C4-2B (cell line): ENCODE data around the gene INHBC.
"Not testable (repeated sequence)": the region's sequence is repeated elsewhere in the genome, so short reads cannot be mapped to it uniquely, and the experiment has no call there.

Experiments
- H3K27ac ChIP-seq: fragments of 450-650 bp; 2 replicates; pipeline ENCODE4 v1.5.1; 2017
- ZFX ChIP-seq: fragments of 450-650 bp; IDR thresholded peaks from 2 replicates; pipeline ENCODE4 v1.6.1; 2017
- TF ChIP-seq, protein P1 (sequence below): fragments of 450-650 bp; conservative IDR thresholded peaks from 2 replicates; pipeline ENCODE4 v1.5.1; 2017; ENCODE audit warnings: mild to moderate bottlenecking

Gene INHBC

DNA sequence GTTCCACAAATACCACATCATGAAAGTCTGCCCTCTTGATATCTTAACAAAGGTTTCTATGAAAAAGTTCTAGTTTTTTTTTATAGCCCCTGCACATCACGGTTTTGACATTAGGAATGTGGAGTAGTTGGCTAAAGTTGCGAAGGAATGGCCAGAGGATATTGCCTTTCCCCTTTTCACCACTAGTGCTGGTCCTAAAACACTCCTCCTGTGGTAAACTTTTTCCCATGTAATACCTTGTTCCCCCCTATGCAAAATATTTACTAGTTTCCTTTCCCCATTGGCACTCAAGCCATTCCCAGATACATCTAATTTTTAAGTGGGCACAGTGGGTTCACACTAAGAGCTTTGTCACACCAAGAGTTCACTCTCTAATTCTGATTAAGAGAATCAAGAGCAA, 37.1 kb upstream of the INHBC start:
- TF ChIP-seq, protein P1, sequence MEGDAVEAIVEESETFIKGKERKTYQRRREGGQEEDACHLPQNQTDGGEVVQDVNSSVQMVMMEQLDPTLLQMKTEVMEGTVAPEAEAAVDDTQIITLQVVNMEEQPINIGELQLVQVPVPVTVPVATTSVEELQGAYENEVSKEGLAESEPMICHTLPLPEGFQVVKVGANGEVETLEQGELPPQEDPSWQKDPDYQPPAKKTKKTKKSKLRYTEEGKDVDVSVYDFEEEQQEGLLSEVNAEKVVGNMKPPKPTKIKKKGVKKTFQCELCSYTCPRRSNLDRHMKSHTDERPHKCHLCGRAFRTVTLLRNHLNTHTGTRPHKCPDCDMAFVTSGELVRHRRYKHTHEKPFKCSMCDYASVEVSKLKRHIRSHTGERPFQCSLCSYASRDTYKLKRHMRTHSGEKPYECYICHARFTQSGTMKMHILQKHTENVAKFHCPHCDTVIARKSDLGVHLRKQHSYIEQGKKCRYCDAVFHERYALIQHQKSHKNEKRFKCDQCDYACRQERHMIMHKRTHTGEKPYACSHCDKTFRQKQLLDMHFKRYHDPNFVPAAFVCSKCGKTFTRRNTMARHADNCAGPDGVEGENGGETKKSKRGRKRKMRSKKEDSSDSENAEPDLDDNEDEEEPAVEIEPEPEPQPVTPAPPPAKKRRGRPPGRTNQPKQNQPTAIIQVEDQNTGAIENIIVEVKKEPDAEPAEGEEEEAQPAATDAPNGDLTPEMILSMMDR, result no peak
- no peak for TF ChIP-seq ZFX
- no peak overlapping the region for H3K27ac ChIP-seq

DNA sequence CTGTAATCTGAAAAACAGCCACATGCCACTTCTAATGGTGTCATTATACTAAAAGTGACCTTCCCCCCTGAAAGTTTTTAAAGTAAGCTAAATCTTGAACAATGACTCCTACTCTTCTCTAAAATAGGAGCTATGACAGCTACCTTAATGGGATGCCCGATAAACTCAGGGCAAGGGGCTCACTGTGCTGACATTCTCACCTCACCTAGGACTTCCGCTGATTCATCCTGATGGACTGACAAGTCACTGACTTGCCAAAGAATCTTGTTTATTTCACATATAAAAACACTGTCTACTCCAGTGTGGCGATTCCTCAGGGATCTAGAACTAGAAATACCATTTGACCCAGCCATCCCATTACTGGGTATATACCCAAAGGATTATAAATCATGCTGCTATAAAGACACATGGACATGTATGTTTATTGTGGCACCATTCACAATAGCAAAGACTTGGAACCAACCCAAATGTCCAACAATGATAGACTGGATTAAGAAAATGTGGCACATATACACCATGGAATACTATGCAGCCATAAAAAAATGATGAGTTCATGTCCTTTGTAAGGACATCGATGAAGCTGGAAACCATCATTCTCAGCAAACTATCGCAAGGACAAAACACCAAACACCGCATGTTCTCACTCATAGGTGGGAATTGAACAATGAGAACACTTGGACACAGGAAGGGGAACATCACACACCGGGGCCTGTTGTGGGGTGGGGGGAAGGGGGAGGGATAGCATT, 34.7 kb upstream of the INHBC start:
- not testable (repeated sequence) for H3K27ac ChIP-seq

DNA sequence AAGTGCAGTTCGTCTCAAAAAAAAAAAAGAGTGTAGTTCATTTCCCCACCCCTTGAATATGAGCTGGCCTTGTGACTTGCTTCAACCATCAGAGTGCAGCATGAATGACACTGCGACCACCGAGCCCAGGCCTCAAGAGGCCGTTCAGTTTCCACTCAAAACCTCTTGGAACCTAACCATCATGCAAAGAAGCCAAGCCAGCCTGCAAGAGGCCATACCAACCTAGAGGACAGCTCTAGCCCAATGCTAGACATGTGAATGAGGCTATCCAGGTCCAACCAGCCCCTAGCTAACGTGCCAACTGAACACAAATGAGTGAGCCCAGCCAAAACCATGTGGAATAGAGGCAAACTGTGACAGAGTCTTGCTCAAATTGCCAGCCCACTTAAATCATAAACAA, 33.4 kb upstream of the INHBC start:
- no peak for TF ChIP-seq ZFX
- TF ChIP-seq, protein P1, result no peak
- H3K27ac ChIP-seq, result no peak overlapping the region

DNA sequence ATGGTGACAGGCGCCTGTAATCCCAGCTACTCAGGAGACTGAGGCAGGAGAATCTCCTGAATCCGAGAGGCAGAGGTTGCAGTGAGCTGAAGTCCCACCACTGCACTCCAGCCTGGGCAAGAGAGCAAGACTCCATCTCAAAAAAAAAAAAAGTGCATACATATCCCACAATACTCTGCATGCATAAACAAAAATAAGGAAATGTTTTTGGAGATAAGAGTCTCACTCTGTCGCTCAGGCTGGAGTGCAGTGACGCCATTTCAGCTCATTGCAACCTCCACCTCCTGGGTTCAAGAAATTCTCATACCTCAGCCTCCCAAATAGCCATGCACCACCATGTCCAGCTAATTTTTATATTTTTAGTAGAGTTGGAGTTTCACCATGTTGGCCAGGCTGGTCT, 32.4 kb upstream of the INHBC start:
- H3K27ac ChIP-seq, result not testable (repeated sequence)

DNA sequence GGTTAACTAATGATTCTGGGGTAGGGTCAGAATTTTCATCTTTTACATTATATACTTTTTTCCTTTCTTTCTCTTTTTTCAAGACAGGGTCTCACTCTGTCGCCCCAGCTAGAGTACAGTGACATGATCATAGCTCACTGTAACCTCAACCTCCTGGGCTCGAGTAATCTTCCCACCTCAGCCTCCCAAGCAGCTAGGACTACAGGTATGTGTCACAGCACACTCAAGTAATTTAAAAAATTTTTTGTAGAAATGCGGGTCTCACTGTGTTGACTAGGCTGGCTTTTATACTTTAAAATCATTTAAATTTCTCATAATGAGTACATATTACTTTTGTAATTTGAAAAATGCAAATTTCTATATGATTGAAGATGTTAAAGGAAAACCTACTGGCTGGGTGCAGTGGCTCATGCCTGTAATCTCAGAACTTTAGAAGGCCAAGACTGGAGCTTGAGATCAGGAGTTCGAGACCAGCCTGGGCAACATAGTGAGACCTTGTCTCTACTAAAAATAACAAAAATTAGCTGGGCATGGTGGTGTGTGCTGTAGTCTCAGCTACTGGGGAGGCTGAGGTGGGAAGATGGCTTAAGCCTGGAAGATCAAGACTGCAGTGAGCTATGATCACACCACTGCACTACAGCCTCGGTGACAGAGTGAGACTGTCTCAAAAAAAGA, 29.5 kb upstream of the INHBC start:
- TF ChIP-seq ZFX, result no peak
- TF ChIP-seq, protein P1, result no peak
- no peak overlapping the region for H3K27ac ChIP-seq

DNA sequence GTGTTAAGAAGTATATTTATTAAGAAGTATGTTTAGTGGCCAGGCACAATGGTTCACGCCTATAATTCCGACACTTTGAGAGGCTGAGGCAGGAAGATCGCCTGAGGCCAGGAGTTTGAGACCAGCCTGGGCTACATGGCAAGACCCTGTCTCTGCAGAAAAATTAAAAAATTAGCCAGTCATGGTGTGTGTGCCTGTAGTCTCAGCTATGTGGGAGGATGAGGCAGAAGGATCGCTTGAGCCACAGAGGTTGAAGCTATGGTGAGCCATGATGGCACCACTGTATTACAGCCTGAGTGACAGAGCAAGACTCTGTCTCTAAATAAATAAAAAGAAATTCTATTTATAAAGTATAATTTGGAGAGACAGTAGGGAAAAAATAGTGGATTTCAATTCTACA, 24.1 kb upstream of the INHBC start:
- no peak overlapping the region for H3K27ac ChIP-seq
- no peak for TF ChIP-seq ZFX
- TF ChIP-seq, protein P1, result no peak

GRCh38 chr12:57414160-57414559, 20.4 kb upstream of the INHBC start:
- H3K27ac ChIP-seq, result not testable (repeated sequence)

DNA sequence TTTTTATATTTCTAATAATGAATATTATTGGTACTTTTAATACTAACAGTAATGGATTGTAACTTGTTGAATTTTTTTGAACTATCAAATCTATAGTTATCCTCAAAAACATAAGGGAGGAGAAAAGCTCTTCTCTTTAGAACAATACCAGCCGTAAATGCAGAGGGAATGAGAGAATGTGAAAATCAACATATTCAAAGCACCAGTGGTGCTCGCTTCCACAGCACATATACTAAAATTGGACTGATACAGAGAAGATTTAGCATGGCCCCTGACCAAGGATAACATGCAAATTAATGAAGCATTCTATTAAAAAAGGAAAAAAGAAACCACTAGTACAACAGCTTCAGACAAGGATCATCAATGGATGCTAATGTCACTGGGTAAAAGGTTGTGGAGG, 19.5 kb upstream of the INHBC start:
- TF ChIP-seq, protein P1, result no peak
- TF ChIP-seq ZFX, result no peak
- no peak overlapping the region for H3K27ac ChIP-seq
